ELR (cell line): ENCODE measurements around the gene MAP2K5.
A peak's percentile ranks its signal among the peaks of the same experiment; 100 is the strongest.
"Not testable (repeated sequence)": the region's sequence is repeated elsewhere in the genome, so short reads cannot be mapped to it uniquely, and the experiment has no call there.

ENCODE experiments used
- DNase-seq: peaks from one replicate; pipeline ENCODE4 v3.0.0-alpha.2; 2015; ENCODE audit warnings: low read depth

Gene MAP2K5

GRCh38 chr15:67672834-67673233, 130.3 kb downstream of the MAP2K5 start:
- DNase-seq = not testable (repeated sequence)

- DNase-seq = no peak
Observed at GRCh38 chr15:67674983-67675382, 132.5 kb downstream of the MAP2K5 start.

GRCh38 chr15:67678089-67678488, 135.6 kb downstream of the MAP2K5 start:
- no peak for DNase-seq

DNA sequence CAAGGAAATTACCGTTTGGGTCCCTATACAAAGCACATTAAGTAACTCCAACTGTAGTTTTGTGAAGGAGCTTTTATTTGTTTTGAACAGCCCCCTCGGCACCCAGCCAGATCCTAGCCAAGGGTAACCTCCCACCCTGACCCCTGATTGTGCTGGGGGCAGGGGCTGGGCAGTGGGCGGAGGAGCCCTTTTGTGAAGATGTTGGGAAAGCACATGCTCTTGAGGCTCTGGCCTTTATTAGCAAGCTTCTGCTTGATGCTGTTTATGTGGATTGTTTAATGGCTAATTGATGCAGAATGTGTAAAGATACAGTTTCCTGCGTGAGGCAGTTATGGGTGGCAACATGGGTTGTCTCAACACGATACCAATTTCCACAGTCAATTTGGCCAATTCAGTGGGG, 136.5 kb downstream of the MAP2K5 start:
- DNase-seq = no peak

- DNase-seq = no peak
Observed at GRCh38 chr15:67680641-67681040, 138.1 kb downstream of the MAP2K5 start.

- DNase-seq = peak; percentile 42
Observed at GRCh38 chr15:67685008-67685599, 142.6 kb downstream of the MAP2K5 start.

GRCh38 chr15:67685716-67686115, 143.2 kb downstream of the MAP2K5 start:
- DNase-seq = no peak

DNA sequence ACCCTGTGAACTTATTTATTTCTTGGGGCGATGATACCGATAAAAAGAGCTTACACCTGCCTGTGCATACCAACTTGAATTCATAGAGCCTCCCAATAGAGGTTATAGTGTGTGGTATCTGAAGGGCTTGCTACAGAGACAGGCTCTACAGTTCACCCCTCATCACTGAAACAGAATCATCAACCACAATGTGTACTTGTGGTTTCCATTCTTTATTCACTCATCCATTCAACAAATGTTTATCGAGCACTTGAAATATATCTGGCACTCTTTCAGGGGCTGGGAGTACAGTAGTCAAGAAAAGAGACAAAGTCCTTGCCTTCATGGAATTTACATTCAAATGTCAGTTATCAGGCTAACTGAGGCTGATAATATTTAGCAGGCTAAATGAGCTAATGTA, 148.4 kb downstream of the MAP2K5 start:
- peak; percentile 40 for DNase-seq

GRCh38 chr15:67691450-67691849, 148.9 kb downstream of the MAP2K5 start:
- DNase-seq = no peak

GRCh38 chr15:67692573-67692972, 150.1 kb downstream of the MAP2K5 start:
- no peak for DNase-seq

DNA sequence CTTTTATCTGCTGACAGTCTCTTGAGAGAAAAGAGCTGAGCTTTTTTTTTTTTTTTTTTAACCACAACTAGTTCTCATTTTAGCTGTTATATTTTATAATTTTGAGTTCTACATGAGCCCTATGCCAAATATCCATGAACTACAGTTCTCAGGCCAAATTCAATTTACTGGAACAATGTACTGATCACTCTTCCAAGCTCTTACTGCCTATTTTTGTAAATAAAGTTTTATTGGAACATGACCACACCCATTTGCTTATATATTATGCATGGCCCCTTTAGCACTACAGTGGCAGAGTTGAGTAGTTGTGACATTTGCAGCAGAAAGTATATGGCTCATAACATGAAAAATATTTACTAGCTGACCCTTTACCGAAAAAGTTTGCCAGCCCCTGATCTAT, 153.6 kb downstream of the MAP2K5 start:
- DNase-seq = no peak

DNA sequence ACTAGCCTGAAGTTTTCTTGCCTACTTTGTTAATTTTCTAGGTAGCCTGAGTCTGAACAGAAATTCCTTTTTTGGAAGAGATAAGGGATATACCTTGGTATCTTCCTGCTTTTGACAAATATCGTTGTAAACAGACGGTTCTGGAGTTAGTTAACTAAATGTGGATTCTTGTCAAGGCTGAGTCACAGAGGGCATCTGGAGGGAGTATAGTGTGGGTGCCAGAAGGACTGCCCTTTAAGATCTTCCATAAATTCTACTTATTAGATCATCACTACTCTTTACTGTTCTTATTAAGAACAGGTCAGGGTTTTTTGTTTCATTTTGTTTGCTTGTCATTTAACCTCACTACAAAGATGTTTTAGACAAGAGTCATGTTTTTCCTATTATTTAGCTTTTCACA, 157.5 kb downstream of the MAP2K5 start:
- DNase-seq = peak; percentile 33

GRCh38 chr15:67701669-67702068, 159.2 kb downstream of the MAP2K5 start:
- DNase-seq = no peak

GRCh38 chr15:67707520-67708283, 165.2 kb downstream of the MAP2K5 start:
- peak; percentile 23 for DNase-seq

GRCh38 chr15:67708500-67708899, 166.0 kb downstream of the MAP2K5 start:
- no peak for DNase-seq

GRCh38 chr15:67715170-67715569, 172.7 kb downstream of the MAP2K5 start:
- no peak for DNase-seq

DNA sequence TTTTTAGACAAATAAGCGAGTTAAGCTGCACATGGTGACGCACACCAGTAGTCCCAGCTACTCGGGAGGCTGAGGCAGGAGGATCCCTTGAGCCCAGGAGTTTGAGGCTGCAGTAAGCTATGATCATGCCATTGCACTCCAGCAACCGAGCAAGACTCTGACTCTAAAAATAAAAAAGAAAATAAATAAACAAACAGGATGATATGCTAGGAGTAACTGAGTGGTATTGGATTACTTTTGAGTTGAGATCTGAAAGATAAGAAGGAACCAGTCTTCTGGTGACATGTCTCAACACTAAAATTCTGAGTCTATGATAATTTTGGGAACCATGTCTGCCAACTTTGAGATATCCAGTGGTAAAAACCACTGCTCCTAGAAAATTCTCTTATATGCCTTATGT, 173.7 kb downstream of the MAP2K5 start:
- DNase-seq = no peak

GRCh38 chr15:67717776-67718175, 175.3 kb downstream of the MAP2K5 start:
- no peak for DNase-seq

- no peak for DNase-seq
Observed at GRCh38 chr15:67719330-67719959, 176.9 kb downstream of the MAP2K5 start.

- DNase-seq = no peak
Observed at GRCh38 chr15:67720556-67721175, 178.2 kb downstream of the MAP2K5 start.

DNA sequence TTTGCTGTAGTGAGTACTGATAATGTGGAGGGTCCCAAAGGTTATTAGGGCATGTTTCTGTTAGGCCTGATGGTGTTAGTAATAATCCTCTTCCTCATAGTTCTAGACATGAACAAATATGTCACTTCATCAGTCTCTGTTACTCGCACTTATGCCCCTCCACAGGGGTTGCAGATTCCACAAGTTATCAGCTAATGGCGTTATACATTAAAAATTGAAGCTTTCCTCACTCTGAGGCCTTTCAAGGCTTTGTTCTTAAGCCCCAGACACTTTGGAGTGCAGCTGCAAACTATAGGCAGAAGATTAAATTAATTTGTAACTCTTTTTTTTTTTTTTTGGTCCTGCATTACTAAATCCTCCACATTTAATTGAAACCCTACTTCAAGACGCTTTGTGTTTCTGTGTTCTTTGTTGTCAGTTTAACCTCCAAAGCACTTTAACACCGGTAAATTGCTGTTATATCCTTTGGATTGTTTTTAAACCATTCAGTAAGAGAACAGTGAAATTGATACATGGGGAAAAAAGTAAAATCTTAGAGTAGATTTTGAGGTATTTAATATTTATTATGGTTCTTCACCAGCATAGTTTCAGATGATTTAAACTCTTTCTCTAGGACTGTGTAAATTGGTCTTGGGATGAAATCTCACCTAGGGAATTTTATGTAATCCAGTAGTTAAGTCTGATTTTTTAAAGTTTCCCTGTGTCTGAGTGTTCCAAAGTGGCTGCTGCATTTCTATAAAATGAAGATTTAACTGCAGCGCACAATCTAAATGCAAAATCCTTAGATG, 179.7 kb downstream of the MAP2K5 start:
- no peak for DNase-seq
